Kidney epithelial cell (primary cell): ENCODE results near the gene PRMT6. TPM values are rescaled to one million over a fixed set of nuclear protein-coding genes. Genes with fewer than 3 reads are reported as not detected.
"Not testable (repeated sequence)": the region's sequence is repeated elsewhere in the genome, so short reads cannot be mapped to it uniquely, and the experiment has no call there.

Experiments
- DNase-seq: peaks from one replicate; pipeline ENCODE4 v3.0.0-alpha.2; 2010; ENCODE audit warnings: low read depth
- H3K27me3 ChIP-seq: 2 replicates; pipeline ENCODE4 v1.6.0; 2011; ENCODE audit warnings: low read length; ENCODE audit not compliant: control insufficient read depth, insufficient read depth
- H3K36me3 ChIP-seq: 2 replicates; pipeline ENCODE4 v1.5.1; 2011; ENCODE audit warnings: low read length; ENCODE audit not compliant: control insufficient read depth, insufficient read depth
- H3K4me3 ChIP-seq: 2 replicates; pipeline ENCODE4 v1.5.1; 2011; ENCODE audit warnings: low read depth, mild to moderate bottlenecking, control low read depth, low read length
- total RNA-seq: library from RNA; depleted of rRNA; stranded (reverse); fragments of >200 nt; gene quantifications from 2 replicates; pipeline ENCODE4 v1.2.3, GENCODE V29; 2015
- TF ChIP-seq, protein P1 (sequence below): IDR thresholded peaks from 2 replicates; pipeline ENCODE4 v1.5.1; 2011; ENCODE audit warnings: mild to moderate bottlenecking, moderate library complexity, low read length, control low read depth, inconsistent platforms; ENCODE audit not compliant: insufficient read depth, poor library complexity, severe bottlenecking

Gene PRMT6
- total RNA-seq, 1 donor from 2014 or later, result 26.2 TPM

DNA sequence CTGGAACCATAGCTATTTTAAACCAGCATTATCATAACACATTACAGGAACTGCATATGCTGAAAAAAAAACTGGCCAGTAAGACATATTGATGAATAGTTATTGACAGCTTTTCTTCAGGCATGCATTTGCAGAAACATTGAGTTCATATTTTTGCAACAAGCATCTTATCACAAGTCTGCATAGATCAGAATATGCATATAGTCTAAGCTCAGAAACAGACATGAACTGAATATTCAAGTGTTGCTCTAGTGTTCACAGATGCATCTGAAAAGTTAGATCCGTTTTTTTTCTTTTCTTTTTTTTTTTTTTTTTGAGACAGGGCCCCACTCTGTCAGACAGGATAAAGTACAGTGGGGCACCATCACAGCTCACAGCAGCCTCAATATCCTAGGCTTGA is 22.8 kb downstream of the PRMT6 start:
- no peak for DNase-seq
- TF ChIP-seq, protein P1, sequence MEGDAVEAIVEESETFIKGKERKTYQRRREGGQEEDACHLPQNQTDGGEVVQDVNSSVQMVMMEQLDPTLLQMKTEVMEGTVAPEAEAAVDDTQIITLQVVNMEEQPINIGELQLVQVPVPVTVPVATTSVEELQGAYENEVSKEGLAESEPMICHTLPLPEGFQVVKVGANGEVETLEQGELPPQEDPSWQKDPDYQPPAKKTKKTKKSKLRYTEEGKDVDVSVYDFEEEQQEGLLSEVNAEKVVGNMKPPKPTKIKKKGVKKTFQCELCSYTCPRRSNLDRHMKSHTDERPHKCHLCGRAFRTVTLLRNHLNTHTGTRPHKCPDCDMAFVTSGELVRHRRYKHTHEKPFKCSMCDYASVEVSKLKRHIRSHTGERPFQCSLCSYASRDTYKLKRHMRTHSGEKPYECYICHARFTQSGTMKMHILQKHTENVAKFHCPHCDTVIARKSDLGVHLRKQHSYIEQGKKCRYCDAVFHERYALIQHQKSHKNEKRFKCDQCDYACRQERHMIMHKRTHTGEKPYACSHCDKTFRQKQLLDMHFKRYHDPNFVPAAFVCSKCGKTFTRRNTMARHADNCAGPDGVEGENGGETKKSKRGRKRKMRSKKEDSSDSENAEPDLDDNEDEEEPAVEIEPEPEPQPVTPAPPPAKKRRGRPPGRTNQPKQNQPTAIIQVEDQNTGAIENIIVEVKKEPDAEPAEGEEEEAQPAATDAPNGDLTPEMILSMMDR, result no peak
- H3K27me3 ChIP-seq, result no peaks in the 10 kb centered on the region
- no peaks in the 10 kb centered on the region for H3K36me3 ChIP-seq
- H3K4me3 ChIP-seq, result no peak overlapping the region

DNA sequence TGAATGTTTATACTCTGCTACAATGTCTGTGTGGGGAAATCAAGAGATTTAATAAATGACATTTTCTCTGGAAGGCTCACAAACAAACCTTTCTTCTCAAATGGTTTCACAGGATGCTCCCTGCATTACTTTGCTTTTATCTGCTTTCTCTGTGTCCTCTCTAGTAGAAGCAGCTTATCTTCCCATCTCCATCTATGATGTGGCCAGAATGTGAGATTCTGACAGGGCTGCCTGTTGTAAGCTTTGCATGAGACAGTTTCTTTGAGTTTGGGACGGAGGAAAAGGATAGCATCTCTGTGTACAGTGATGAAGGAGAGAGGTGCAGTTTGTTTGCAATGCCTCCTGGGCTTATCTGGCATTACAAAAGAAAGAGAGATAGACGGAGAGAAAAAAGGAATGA is 24.6 kb downstream of the PRMT6 start:
- DNase-seq, result no peak
- TF ChIP-seq, protein P1, result no peak
- Histone ChIP-seq H3K4me3 (no peak overlapping the region), H3K36me3 (no peaks in the 10 kb centered on the region), H3K27me3 (no peaks in the 10 kb centered on the region)

DNA sequence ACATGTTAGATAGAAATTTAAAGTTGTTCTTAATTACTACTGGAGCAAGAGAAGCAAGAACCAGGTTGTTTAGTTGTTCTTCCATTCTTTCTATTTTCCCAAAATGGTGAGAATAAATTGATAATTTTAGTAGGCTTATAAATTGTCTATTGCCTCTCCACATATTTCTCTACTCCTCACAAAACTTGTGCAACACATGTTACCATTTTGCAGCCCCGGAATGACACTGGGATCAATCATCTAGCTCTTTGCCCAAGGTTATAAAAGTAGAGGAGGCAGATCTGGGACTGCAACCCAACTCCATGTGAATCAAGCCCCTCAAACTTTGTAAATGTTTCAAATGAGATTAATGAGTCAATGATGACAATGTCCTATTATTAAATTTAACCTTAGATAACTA is 34.9 kb downstream of the PRMT6 start:
- Histone ChIP-seq H3K36me3 (no peaks in the 10 kb centered on the region), H3K4me3 (no peak overlapping the region), H3K27me3 (no peaks in the 10 kb centered on the region)
- TF ChIP-seq, protein P1, result no peak
- DNase-seq, result no peak

DNA sequence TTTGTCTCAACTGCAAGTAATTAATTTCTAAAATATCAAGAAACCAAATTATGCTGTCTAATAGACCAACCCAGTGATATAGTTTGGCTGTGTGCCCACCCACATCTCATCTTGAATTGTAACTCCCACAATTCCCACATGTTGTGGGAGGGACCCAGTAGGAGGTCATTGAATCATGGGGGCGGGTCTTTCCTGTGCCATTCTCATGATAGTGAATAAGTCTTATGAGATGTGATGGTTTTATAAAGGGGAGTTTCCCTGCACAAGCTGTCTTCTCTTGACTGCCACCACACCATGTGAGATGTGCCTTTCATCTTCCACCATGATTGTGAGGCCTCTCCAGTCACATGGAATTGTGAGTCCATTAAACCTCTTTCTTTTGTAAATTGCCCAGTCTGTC is 36.9 kb downstream of the PRMT6 start:
- not testable (repeated sequence) for H3K4me3 ChIP-seq, DNase-seq, H3K36me3 ChIP-seq, H3K27me3 ChIP-seq

DNA sequence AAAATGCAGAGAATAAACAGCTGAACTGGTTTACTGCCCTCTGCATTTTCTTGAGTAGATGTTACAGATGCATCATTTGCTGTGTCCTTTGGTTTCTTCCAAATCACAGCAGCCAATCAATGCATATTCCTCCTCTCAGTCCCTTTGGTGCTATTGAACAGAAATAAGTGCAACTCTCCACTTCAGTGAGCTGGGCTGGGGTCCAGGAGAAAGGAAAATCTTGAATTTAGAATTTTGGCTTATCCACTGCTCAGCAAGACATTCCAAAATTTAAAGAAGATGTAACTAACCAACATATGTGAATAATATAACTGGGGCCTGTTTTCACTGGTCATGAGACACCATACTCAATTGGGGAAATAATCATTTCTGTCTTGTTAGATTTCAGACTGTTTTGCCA is 39.2 kb downstream of the PRMT6 start:
- H3K27me3 ChIP-seq, result no peaks in the 10 kb centered on the region
- TF ChIP-seq, protein P1, result no peak
- H3K36me3 ChIP-seq, result no peaks in the 10 kb centered on the region
- DNase-seq, result no peak
- no peak overlapping the region for H3K4me3 ChIP-seq

DNA sequence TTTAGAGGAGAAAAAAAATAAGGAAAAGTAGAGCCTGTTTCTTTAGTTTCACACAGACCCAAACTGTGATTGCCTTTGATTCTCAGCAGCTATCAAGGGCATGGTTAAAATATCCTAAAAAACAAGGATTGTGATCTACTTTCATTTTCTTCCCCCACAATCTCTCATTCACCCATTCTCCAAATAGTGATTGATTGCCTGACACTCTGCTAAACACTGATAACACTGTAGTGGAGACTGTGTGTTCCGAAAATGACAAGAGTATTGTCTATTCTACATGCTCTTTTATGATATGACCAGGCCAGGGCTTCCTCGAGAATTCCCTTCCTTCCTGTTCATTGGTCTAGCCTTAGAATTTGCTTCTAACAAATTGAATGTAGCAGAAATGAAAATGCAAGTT is 40.2 kb downstream of the PRMT6 start:
- H3K36me3 ChIP-seq, result no peaks in the 10 kb centered on the region
- H3K4me3 ChIP-seq, result no peak overlapping the region
- TF ChIP-seq, protein P1, result no peak
- no peaks in the 10 kb centered on the region for H3K27me3 ChIP-seq
- no peak for DNase-seq

DNA sequence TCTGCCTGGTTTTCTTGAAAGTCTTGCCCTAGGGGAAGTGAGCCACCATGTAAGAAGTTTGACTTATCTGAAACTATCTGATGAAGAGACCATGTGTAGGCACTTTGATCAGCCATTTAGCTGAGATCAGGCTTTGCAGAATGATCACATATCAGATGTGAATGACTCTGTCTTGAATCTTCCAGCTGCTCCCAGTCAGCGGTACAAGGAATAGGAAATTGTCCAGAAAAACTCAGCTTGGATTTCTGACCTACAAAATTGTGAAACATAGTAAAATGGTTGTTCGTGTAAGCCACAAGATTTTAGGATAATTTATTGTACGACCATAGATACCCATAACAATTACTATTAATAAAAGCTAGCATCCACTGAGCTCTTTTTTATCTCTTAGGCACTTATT is 42.5 kb downstream of the PRMT6 start:
- TF ChIP-seq, protein P1, result no peak
- no peaks in the 10 kb centered on the region for H3K36me3 ChIP-seq
- DNase-seq, result no peak
- H3K27me3 ChIP-seq, result no peaks in the 10 kb centered on the region
- no peak overlapping the region for H3K4me3 ChIP-seq
